HepG2 (cell line): Measurements from ENCODE around the gene BBLN. TPM values are rescaled to one million over a fixed set of nuclear protein-coding genes. Genes with fewer than 3 reads are reported as not detected.

Source experiments
- ATF7 ChIP-seq, 2 experiments: fragments of 450-650 bp in 1 of 2; sonication (generic) in 1 of 2; formaldehyde crosslinking in 1 of 2; IDR thresholded peaks; 2 replicates each; pipeline versions ENCODE4 v1.4.0 to v1.6.1; 2016 to 2020; ENCODE audit warnings: antibody characterized with exemption in 1 of 2, mild to moderate bottlenecking in 1 of 2, missing genetic modification reagents in 1 of 2
- DR1 ChIP-seq: sonication (generic); formaldehyde crosslinking; IDR thresholded peaks from 2 replicates; pipeline ENCODE4 v1.8.0; 2021; ENCODE audit warnings: mild to moderate bottlenecking, missing genetic modification reagents, inconsistent platforms
- FOXA1 ChIP-seq, 2 experiments: fragments of 450-650 bp in 1 of 2; sonication (generic) in 1 of 2; formaldehyde crosslinking in 1 of 2; IDR thresholded peaks; 2 replicates each; pipeline versions ENCODE4 v1.4.0 to v1.6.1; 2016 to 2020; ENCODE audit warnings: missing genetic modification reagents in 1 of 2
- JUN ChIP-seq: sonication (generic); formaldehyde crosslinking; IDR thresholded peaks from 2 replicates; pipeline ENCODE4 v1.4.0; 2020; ENCODE audit warnings: mild to moderate bottlenecking, missing genetic modification reagents
- MEIS1 ChIP-seq: sonication (generic); formaldehyde crosslinking; IDR thresholded peaks from 2 replicates; pipeline ENCODE4 v1.9.0; 2021; ENCODE audit warnings: mild to moderate bottlenecking, missing genetic modification reagents, moderate library complexity, borderline replicate concordance
- NFIB ChIP-seq: sonication (generic); formaldehyde crosslinking; IDR thresholded peaks from 2 replicates; pipeline ENCODE4 v1.9.0; 2021; ENCODE audit warnings: missing genetic modification reagents, mild to moderate bottlenecking, borderline replicate concordance
- REXO4 ChIP-seq: sonication (generic); formaldehyde crosslinking; IDR thresholded peaks from 2 replicates; pipeline ENCODE4 v1.8.0; 2022; ENCODE audit warnings: missing genetic modification reagents, mild to moderate bottlenecking, borderline replicate concordance
- STAG1 ChIP-seq: sonication (generic); formaldehyde crosslinking; IDR thresholded peaks from 2 replicates; pipeline ENCODE4 v1.4.0; 2020; ENCODE audit warnings: missing genetic modification reagents
- polyA plus RNA-seq, 8 experiments: library from polyadenylated mRNA; depleted of rRNA in 3 of 8; stranded (reverse) in 7 of 8; unstranded in 1 of 8; fragments of >200 nt; fragmentation: Illumina TruSeq in 4 of 8; extraction: Trizol in 4 of 8; gene quantifications; 2 replicates each; pipeline versions ENCODE4 v1.2.1 to v1.2.3, GENCODE V29; 2011 to 2016; ENCODE audit warnings: low read depth in 4 of 8, missing spikeins in 1 of 8, mixed read lengths in 1 of 8; ENCODE audit not compliant: insufficient read depth in 1 of 8
- total RNA-seq, 5 experiments: library from RNA; depleted of rRNA; stranded (reverse); fragments of >200 nt; fragmentation: Illumina TruSeq; extraction: Trizol; gene quantifications; 2 replicates each; pipeline ENCODE4 v1.2.3, GENCODE V29; 2016; ENCODE audit warnings: low read depth in 1 of 5
- TF ChIP-seq, protein P1 (sequence below): sonication (generic); formaldehyde crosslinking; IDR thresholded peaks from 2 replicates; pipeline ENCODE4 v1.4.0; 2020; ENCODE audit warnings: mild to moderate bottlenecking, missing genetic modification reagents
- TF ChIP-seq, protein P2 (sequence below), 2 experiments: fragments of 450-650 bp in 1 of 2; sonication (generic) in 1 of 2; formaldehyde crosslinking; IDR thresholded peaks; 2 replicates each; pipeline versions ENCODE4 v1.5.0 to v1.8.0; 2020 to 2022; ENCODE audit warnings: mild to moderate bottlenecking in 1 of 2, missing genetic modification reagents in 1 of 2
- TF ChIP-seq, protein P3 (sequence below): sonication (generic); formaldehyde crosslinking; IDR thresholded peaks from 2 replicates; pipeline ENCODE4 v1.4.0; 2020; ENCODE audit warnings: missing genetic modification reagents
- TF ChIP-seq, protein P4 (sequence below): sonication (generic); formaldehyde crosslinking; IDR thresholded peaks from 2 replicates; pipeline ENCODE4 v1.8.0; 2022; ENCODE audit warnings: missing genetic modification reagents, mild to moderate bottlenecking, borderline replicate concordance
- TF ChIP-seq, protein P5 (sequence below), 2 experiments: sonication (generic) in 1 of 2; formaldehyde crosslinking in 1 of 2; IDR thresholded peaks; 2 replicates each; pipeline versions ENCODE4 v1.5.1 to v1.6.1; 2011 to 2020; ENCODE audit warnings: borderline replicate concordance in 1 of 2, low read depth in 1 of 2, low read length in 1 of 2, mild to moderate bottlenecking in 1 of 2, missing genetic modification reagents in 1 of 2, moderate library complexity in 1 of 2
- TF ChIP-seq, protein P6 (sequence below): fragments of 450-650 bp; IDR thresholded peaks from 2 replicates; pipeline ENCODE4 v1.6.1; 2016

The BBLN gene
- total and polyA plus RNA-seq, 2 of the 13 experiments (the other 11 are each of a cell fraction or from before 2014, with no cell fraction given): 27.6 to 33.1 TPM

DNA sequence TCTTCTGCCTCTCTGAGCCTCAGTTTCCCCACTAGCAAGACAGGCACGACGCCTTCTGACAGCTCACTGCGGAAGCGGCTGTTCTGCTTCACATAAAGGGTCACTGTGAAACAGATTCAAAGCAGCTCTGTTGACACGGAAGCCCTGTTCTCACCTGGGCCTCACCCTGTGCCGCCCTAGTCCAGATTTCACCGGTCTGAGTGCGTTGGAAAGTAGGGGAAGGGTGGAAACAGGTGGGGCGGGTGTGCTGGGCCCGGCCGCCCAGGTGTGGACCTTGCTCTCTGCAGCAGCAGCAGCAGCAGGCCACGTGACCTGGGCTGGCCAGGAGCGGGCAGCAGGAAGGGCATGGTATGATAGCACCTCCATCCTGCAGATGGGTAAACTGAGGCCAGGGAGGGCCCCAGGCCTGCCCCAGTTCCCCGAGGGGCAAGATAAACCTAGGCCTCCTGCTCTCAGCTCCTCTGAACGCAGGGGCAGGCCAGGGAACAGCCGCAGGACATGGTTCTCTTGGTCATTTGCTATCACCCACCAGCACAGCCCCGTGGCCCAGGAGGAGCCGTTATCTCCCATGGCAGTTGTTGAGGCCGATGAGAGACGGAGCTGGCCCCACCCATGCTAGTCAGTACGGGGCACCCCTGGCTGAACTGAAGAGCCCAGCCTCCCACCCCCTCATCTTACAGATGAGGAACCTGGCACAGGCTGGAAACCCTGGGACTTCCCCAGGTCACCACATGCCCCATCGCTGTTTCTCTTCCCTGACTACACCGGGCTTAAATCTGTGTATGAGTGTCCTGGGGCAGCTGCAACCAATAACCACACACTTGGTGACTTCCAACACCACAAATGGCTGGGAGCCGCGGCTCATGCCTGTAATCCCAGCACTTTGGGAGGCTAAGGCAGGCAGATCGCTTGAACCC, 44.6 kb upstream of the BBLN start (continued):
- TF ChIP-seq, protein P1, sequence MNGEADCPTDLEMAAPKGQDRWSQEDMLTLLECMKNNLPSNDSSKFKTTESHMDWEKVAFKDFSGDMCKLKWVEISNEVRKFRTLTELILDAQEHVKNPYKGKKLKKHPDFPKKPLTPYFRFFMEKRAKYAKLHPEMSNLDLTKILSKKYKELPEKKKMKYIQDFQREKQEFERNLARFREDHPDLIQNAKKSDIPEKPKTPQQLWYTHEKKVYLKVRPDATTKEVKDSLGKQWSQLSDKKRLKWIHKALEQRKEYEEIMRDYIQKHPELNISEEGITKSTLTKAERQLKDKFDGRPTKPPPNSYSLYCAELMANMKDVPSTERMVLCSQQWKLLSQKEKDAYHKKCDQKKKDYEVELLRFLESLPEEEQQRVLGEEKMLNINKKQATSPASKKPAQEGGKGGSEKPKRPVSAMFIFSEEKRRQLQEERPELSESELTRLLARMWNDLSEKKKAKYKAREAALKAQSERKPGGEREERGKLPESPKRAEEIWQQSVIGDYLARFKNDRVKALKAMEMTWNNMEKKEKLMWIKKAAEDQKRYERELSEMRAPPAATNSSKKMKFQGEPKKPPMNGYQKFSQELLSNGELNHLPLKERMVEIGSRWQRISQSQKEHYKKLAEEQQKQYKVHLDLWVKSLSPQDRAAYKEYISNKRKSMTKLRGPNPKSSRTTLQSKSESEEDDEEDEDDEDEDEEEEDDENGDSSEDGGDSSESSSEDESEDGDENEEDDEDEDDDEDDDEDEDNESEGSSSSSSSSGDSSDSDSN (CRISPR knock-in tag): peak; percentile 83
- TF ChIP-seq FOXA1 (IDR thresholded peaks at IDR 0.05) (no peak), FOXA1 (CRISPR knock-in tag; IDR thresholded peaks at IDR 0.05) (peak; percentile 91), DR1 (CRISPR knock-in tag) (no peak), ATF7 (IDR thresholded peaks at IDR 0.05) (no peak), ATF7 (CRISPR knock-in tag; IDR thresholded peaks at IDR 0.05) (peak; percentile 90; the same call in 1 of the 2 replicates), MEIS1 (CRISPR knock-in tag) (peak; percentile 97; the same call in 1 of the 2 replicates), NFIB (CRISPR knock-in tag) (no peak), STAG1 (CRISPR knock-in tag) (peak; percentile 26; the same call in 1 of the 2 replicates), REXO4 (CRISPR knock-in tag) (no peak; the same call in 1 of the 2 replicates), JUN (CRISPR knock-in tag) (peak; percentile 85)
- TF ChIP-seq, protein P2, sequence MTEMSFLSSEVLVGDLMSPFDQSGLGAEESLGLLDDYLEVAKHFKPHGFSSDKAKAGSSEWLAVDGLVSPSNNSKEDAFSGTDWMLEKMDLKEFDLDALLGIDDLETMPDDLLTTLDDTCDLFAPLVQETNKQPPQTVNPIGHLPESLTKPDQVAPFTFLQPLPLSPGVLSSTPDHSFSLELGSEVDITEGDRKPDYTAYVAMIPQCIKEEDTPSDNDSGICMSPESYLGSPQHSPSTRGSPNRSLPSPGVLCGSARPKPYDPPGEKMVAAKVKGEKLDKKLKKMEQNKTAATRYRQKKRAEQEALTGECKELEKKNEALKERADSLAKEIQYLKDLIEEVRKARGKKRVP (CRISPR knock-in tag; IDR thresholded peaks at IDR 0.05): peak in 1 of 2 experiments; percentile 16; a peak in 1 of 4 replicates
- TF ChIP-seq, protein P3, sequence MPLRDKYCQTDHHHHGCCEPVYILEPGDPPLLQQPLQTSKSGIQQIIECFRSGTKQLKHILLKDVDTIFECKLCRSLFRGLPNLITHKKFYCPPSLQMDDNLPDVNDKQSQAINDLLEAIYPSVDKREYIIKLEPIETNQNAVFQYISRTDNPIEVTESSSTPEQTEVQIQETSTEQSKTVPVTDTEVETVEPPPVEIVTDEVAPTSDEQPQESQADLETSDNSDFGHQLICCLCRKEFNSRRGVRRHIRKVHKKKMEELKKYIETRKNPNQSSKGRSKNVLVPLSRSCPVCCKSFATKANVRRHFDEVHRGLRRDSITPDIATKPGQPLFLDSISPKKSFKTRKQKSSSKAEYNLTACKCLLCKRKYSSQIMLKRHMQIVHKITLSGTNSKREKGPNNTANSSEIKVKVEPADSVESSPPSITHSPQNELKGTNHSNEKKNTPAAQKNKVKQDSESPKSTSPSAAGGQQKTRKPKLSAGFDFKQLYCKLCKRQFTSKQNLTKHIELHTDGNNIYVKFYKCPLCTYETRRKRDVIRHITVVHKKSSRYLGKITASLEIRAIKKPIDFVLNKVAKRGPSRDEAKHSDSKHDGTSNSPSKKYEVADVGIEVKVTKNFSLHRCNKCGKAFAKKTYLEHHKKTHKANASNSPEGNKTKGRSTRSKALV (CRISPR knock-in tag): peak; percentile 80
- TF ChIP-seq, protein P4, sequence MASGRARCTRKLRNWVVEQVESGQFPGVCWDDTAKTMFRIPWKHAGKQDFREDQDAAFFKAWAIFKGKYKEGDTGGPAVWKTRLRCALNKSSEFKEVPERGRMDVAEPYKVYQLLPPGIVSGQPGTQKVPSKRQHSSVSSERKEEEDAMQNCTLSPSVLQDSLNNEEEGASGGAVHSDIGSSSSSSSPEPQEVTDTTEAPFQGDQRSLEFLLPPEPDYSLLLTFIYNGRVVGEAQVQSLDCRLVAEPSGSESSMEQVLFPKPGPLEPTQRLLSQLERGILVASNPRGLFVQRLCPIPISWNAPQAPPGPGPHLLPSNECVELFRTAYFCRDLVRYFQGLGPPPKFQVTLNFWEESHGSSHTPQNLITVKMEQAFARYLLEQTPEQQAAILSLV (CRISPR knock-in tag): no peak
- TF ChIP-seq, protein P5, sequence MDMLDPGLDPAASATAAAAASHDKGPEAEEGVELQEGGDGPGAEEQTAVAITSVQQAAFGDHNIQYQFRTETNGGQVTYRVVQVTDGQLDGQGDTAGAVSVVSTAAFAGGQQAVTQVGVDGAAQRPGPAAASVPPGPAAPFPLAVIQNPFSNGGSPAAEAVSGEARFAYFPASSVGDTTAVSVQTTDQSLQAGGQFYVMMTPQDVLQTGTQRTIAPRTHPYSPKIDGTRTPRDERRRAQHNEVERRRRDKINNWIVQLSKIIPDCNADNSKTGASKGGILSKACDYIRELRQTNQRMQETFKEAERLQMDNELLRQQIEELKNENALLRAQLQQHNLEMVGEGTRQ (IDR thresholded peaks at IDR 0.05; ENCODE audit: low read depth, low read length): peak; percentile 64
- TF ChIP-seq, protein P5 (CRISPR knock-in tag; IDR thresholded peaks at IDR 0.05; ENCODE audit: borderline replicate concordance): peak; percentile 91; the same call in 1 of the 2 replicates
- TF ChIP-seq, protein P6, sequence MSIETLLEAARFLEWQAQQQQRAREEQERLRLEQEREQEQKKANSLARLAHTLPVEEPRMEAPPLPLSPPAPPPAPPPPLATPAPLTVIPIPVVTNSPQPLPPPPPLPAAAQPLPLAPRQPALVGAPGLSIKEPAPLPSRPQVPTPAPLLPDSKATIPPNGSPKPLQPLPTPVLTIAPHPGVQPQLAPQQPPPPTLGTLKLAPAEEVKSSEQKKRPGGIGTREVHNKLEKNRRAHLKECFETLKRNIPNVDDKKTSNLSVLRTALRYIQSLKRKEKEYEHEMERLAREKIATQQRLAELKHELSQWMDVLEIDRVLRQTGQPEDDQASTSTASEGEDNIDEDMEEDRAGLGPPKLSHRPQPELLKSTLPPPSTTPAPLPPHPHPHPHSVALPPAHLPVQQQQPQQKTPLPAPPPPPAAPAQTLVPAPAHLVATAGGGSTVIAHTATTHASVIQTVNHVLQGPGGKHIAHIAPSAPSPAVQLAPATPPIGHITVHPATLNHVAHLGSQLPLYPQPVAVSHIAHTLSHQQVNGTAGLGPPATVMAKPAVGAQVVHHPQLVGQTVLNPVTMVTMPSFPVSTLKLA: peak; percentile 66
